ENCODE data around the gene EBF3. TPM values are rescaled to one million over a fixed set of nuclear protein-coding genes. Genes with fewer than 3 reads are reported as not detected.

The EBF3 gene
- total RNA-seq, 4 donors from 2014 or later: 0.77 to 10.7 (median 6.0) TPM

- Histone ChIP-seq H3K4me1 (peaks cover 0 to 17% of the 10 kb centered on the region in 2 donors), H3K9me3 (no peaks in the 10 kb centered on the region), H3K36me3 (no peaks in the 10 kb centered on the region), H3K27ac (no peak overlapping the region), H3K4me3 (no peak overlapping the region), H3K27me3 (peaks cover 45 to 65% of the 10 kb centered on the region in 2 donors)
- TF ChIP-seq CTCF (IDR thresholded peaks at IDR 0.05) (peak; percentile 36 to 57 (median 50)), POLR2A (IDR thresholded peaks at IDR 0.05) (no peak)
- DNase-seq: peak in 1 of 2 donors; percentile 49
- intact Hi-C loops (cut with DNase I; ENCODE audit: low total_unique reads): no loop called here
Measured at GRCh38 chr10:129968853-129969183, 4.7 kb upstream of the EBF3 start.

- no peaks in the 10 kb centered on the region for H3K36me3 ChIP-seq
- no peak for DNase-seq
- no peak overlapping the region for H3K27ac ChIP-seq
- TF ChIP-seq CTCF (IDR thresholded peaks at IDR 0.05): no peak
- intact Hi-C loops (cut with DNase I; ENCODE audit: low total_unique reads): no loop called here
- H3K27me3 ChIP-seq: peaks cover 45 to 62% of the 10 kb centered on the region in 2 donors
- no peak overlapping the region for H3K4me3 ChIP-seq
- peaks cover 0 to 21% of the 10 kb centered on the region in 2 donors for H3K4me1 ChIP-seq
- H3K9me3 ChIP-seq: no peaks in the 10 kb centered on the region
Measured at GRCh38 chr10:129968020-129968852, 4.2 kb upstream of the EBF3 start.

- Histone ChIP-seq H3K4me1 (peaks cover 0 to 21% of the 10 kb centered on the region in 2 donors), H3K27ac (no peak overlapping the region), H3K9me3 (no peaks in the 10 kb centered on the region), H3K36me3 (no peaks in the 10 kb centered on the region), H3K4me3 (no peak overlapping the region), H3K27me3 (peaks cover 44 to 65% of the 10 kb centered on the region in 2 donors)
- no peak for TF ChIP-seq POLR2A (IDR thresholded peaks at IDR 0.05)
- TF ChIP-seq CTCF (IDR thresholded peaks at IDR 0.05): no peak
- intact Hi-C loops (cut with DNase I; ENCODE audit: low total_unique reads): no loop called here
- DNase-seq: no peak
Measured at GRCh38 chr10:129967579-129968019, 3.5 kb upstream of the EBF3 start.

GRCh38 chr10:129966889-129967578 lies 3.0 kb upstream of the EBF3 start:
- Histone ChIP-seq H3K27me3 (peaks cover 42 to 70% of the 10 kb centered on the region in 2 donors), H3K27ac (no peak overlapping the region), H3K36me3 (no peaks in the 10 kb centered on the region), H3K9me3 (no peaks in the 10 kb centered on the region), H3K4me3 (no peak overlapping the region), H3K4me1 (peaks cover 0 to 21% of the 10 kb centered on the region in 2 donors)
- DNase-seq: no peak
- intact Hi-C loops (cut with DNase I; ENCODE audit: low total_unique reads): no loop called here
- TF ChIP-seq POLR2A (IDR thresholded peaks at IDR 0.05) (no peak), CTCF (IDR thresholded peaks at IDR 0.05) (no peak)

GRCh38 chr10:129966370-129966888 lies 2.4 kb upstream of the EBF3 start:
- Histone ChIP-seq H3K4me3 (no peak overlapping the region), H3K36me3 (no peaks in the 10 kb centered on the region), H3K9me3 (no peaks in the 10 kb centered on the region), H3K27me3 (peaks cover 44 to 76% of the 10 kb centered on the region in 2 donors), H3K27ac (no peak overlapping the region), H3K4me1 (peaks cover 0 to 18% of the 10 kb centered on the region in 2 donors)
- no peak for DNase-seq
- TF ChIP-seq CTCF (IDR thresholded peaks at IDR 0.05) (no peak), POLR2A (IDR thresholded peaks at IDR 0.05) (no peak)
- intact Hi-C loops (cut with DNase I; ENCODE audit: low total_unique reads): no loop called here
